Endothelial cell of umbilical vein (primary cell): ENCODE data around the gene PROK1. TPM values are rescaled to one million over a fixed set of nuclear protein-coding genes. Genes with fewer than 3 reads are reported as not detected.

Source experiments
- BruUV-seq: library from RNA; stranded (reverse); fragments of 400-500 nt; replicated peaks from 2 replicates; lab custom pipeline; 2021; lab: Mats Ljungman, UMichigan
- CTCF ChIA-PET: fragments of 300-600, 350-600 bp; sonication (Branson Sonifier 250); formaldehyde crosslinking; loops from one replicate; lab custom pipeline; 2021; ENCODE audit warnings: antibody characterized with exemption, inconsistent platforms; lab: Charles Lee
- POLR2A ChIA-PET: fragments of 300-600, 350-600 bp; sonication (Branson Sonifier 250); formaldehyde crosslinking; loops from one replicate; lab custom pipeline; 2021; ENCODE audit warnings: antibody characterized with exemption, inconsistent platforms; lab: Charles Lee
- DNase-seq: peaks from one replicate; pipeline ENCODE4 v3.0.0-alpha.2; 2011; ENCODE audit warnings: low read depth, low spot score
- FAIRE-seq: peaks from 2 replicates; lab custom pipeline; 2011; peaks lifted over from hg19 to GRCh38; lab: Jason Lieb, UNC
- H2AFZ ChIP-seq: 2 replicates; pipeline ENCODE4 v1.6.0; 2012; ENCODE audit warnings: low read depth, low read length, control low read depth, inconsistent platforms
- H3K27ac ChIP-seq: 2 replicates; pipeline ENCODE4 v1.5.1; 2011; ENCODE audit warnings: low read depth, mild to moderate bottlenecking, control low read depth, low read length, moderate library complexity; ENCODE audit not compliant: insufficient read depth
- H3K27me3 ChIP-seq, 2 experiments: 2 replicates each; pipeline versions ENCODE4 v1.6.0 to v1.6.1; 2011; ENCODE audit warnings: low read length in 2 of 2, mixed read lengths in 1 of 2; ENCODE audit not compliant: control insufficient read depth in 2 of 2, insufficient read depth in 2 of 2
- H3K36me3 ChIP-seq, 2 experiments: 2 replicates in 1 of 2; 3 replicates in 1 of 2; pipeline ENCODE4 v1.5.1; 2011; ENCODE audit warnings: low read length in 2 of 2, mild to moderate bottlenecking in 1 of 2, moderate library complexity in 1 of 2; ENCODE audit not compliant: control insufficient read depth in 2 of 2, insufficient read depth in 2 of 2; ENCODE audit errors: extremely low read depth in 1 of 2
- H3K4me1 ChIP-seq: 3 replicates; pipeline ENCODE4 v1.5.1; 2011; ENCODE audit warnings: mild to moderate bottlenecking, low read length; ENCODE audit not compliant: control insufficient read depth, insufficient read depth; ENCODE audit errors: extremely low read depth
- H3K4me2 ChIP-seq: 2 replicates; pipeline ENCODE4 v1.6.1; 2011; ENCODE audit warnings: low read length, control low read depth, mixed read lengths; ENCODE audit not compliant: insufficient read depth
- H3K4me3 ChIP-seq, 3 experiments: fragments of 200-600 bp in 1 of 3; sonication (generic), shearing (Covaris generic) in 1 of 3; replicated peaks in 1 of 3; 2 replicates each; pipeline ENCODE4 v1.5.1; 2011 to 2016; ENCODE audit warnings: control low read depth in 3 of 3, low read length in 3 of 3, mild to moderate bottlenecking in 2 of 3, inconsistent platforms in 1 of 3, low read depth in 1 of 3, moderate library complexity in 1 of 3; ENCODE audit not compliant: insufficient read depth in 1 of 3
- H3K79me2 ChIP-seq: 2 replicates; pipeline ENCODE4 v1.6.0; 2012; ENCODE audit warnings: low read length, inconsistent platforms; ENCODE audit not compliant: control insufficient read depth, insufficient read depth
- H3K9ac ChIP-seq: replicated peaks from 2 replicates; pipeline ENCODE3; 2011; ENCODE audit warnings: low read length, control low read depth; ENCODE audit not compliant: insufficient read depth; ENCODE audit errors: extremely low read depth
- H3K9me1 ChIP-seq: replicated peaks from 3 replicates; pipeline ENCODE4 v1.6.0; 2011; ENCODE audit warnings: mild to moderate bottlenecking, low read length; ENCODE audit not compliant: control insufficient read depth, insufficient read depth; ENCODE audit errors: extremely low read depth
- H3K9me3 ChIP-seq: replicated peaks from 2 replicates; pipeline ENCODE4 v1.5.1; 2012; ENCODE audit warnings: low read length, inconsistent platforms; ENCODE audit not compliant: control insufficient read depth, insufficient read depth
- H4K20me1 ChIP-seq: replicated peaks from 2 replicates; pipeline ENCODE3; 2011; ENCODE audit warnings: mild to moderate bottlenecking, low read length; ENCODE audit not compliant: control insufficient read depth, insufficient read depth; ENCODE audit errors: extremely low read depth
- CTCF ChIP-seq, 2 donors: IDR thresholded peaks; 1 replicate in 1 of 2; 2 replicates in 1 of 2; pipeline ENCODE4 v1.5.1; 2011; ENCODE audit warnings: low read length in 2 of 2, mild to moderate bottlenecking in 2 of 2, moderate library complexity in 2 of 2, control low read depth in 1 of 2, inconsistent platforms in 1 of 2, low read depth in 1 of 2; ENCODE audit not compliant: insufficient read depth in 1 of 2; ENCODE audit errors: extremely low read depth in 1 of 2
- EZH2 ChIP-seq: IDR thresholded peaks from 2 replicates; pipeline ENCODE4 v1.6.1; 2012; ENCODE audit warnings: borderline replicate concordance, low read depth, mild to moderate bottlenecking, moderate library complexity, low read length, inconsistent platforms; ENCODE audit not compliant: severe bottlenecking
- FOS ChIP-seq: IDR thresholded peaks from 2 replicates; pipeline ENCODE4 v1.6.1; 2011; ENCODE audit warnings: mild to moderate bottlenecking, low read length, moderate library complexity, borderline replicate concordance; ENCODE audit not compliant: insufficient read depth
- GATA2 ChIP-seq: IDR thresholded peaks from 2 replicates; pipeline ENCODE4 v1.7.0; 2011; ENCODE audit warnings: low read depth, mild to moderate bottlenecking, moderate library complexity, mixed read lengths, low read length; ENCODE audit not compliant: insufficient read length, insufficient read depth
- JUN ChIP-seq: IDR thresholded peaks from 2 replicates; pipeline ENCODE4 v1.6.1; 2011; ENCODE audit warnings: borderline replicate concordance, low read depth; ENCODE audit not compliant: insufficient read length, insufficient read depth
- MAX ChIP-seq: IDR thresholded peaks from 2 replicates; pipeline ENCODE4 v1.6.1; 2011; ENCODE audit not compliant: insufficient read depth, insufficient read length
- MYC ChIP-seq: IDR thresholded peaks from one replicate; pipeline ENCODE4 v1.6.1; 2011; ENCODE audit warnings: mild to moderate bottlenecking, low read depth, low read length
- POLR2A ChIP-seq: IDR thresholded peaks from 2 replicates; pipeline ENCODE4 v1.6.1; 2012; ENCODE audit warnings: low read depth, mild to moderate bottlenecking, control low read depth, low read length
- POLR2AphosphoS5 ChIP-seq: IDR thresholded peaks from 2 replicates; pipeline ENCODE4 v1.6.1; 2012; ENCODE audit warnings: low read depth, mild to moderate bottlenecking, control low read depth, low read length, moderate library complexity; ENCODE audit not compliant: insufficient read depth
- dilution Hi-C: fragments of 300-500 bp; cut with MboI; formaldehyde crosslinking; loops from one replicate; pipeline ENCODE4 v1.15.0; 2019; ENCODE audit warnings: low sequenced_read_pairs; ENCODE audit not compliant: extremely low pct_ligation_motif_present
- intact Hi-C: fragments of 100-400 bp; cut with micrococcal nuclease; formaldehyde crosslinking; loops from one replicate; pipeline ENCODE4 v1.10.0; 2022
- polyA plus RNA-seq, 4 experiments: library from polyadenylated mRNA; depleted of rRNA in 3 of 4; stranded (reverse) in 3 of 4; unstranded in 1 of 4; fragments of >200 nt; gene quantifications; 2 replicates each; pipeline versions ENCODE4 v1.2.1 to v1.2.3, GENCODE V29; 2011 to 2012; ENCODE audit warnings: missing spikeins in 1 of 4
- total RNA-seq: library from RNA; stranded (reverse); gene quantifications from 2 replicates; pipeline ENCODE4 v1.2.3, GENCODE V29; 2021

Gene PROK1
- total and polyA plus RNA-seq, 2 donors (not counting 3 experiments of a cell fraction or from before 2014, with no cell fraction given) = not detected

DNA sequence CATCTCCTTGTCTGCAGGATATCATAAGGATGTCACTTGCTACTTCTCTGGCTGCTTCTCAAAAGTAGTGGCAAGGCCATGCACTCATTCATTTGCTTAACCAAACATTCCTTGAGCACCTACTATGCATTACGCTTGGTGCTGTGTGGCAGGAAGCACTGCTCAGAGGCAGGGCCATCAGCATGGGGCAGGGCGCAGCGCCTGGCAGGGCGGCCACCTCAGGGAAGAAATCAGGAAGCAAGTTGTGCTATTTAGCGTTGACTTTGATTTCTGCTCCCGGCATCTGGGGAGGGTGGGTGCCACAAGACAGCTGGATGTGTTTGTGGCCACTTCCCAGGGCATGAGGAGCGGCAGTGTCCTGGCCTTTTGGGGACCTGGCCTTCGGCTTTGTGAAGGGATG, 27.9 kb downstream of the PROK1 start:
- Histone ChIP-seq H3K9ac (no peak overlapping the region), H2AFZ (no peak overlapping the region), H3K36me3 (no peaks in the 10 kb centered on the region), H3K4me1 (peaks cover 13% of the 10 kb centered on the region), H3K9me1 (no peaks in the 10 kb centered on the region), H3K79me2 (no peaks in the 10 kb centered on the region), H3K27ac (no peak overlapping the region), H3K4me3 (no peak overlapping the region), H3K27me3 (no peaks in the 10 kb centered on the region), H4K20me1 (no peaks in the 10 kb centered on the region), H3K4me2 (no peak overlapping the region), H3K9me3 (no peaks in the 10 kb centered on the region)
- intact Hi-C loops (no loop called here), dilution Hi-C loops (no loop called here)
- POLR2A ChIA-PET = no interaction called here
- BruUV-seq = no TSS peak
- CTCF ChIA-PET = interaction anchor here (1.9 to 4.7 kb wide), 3 partner anchors 10 to 19 kb away, joined by 4 to 68 read pairs (median 15); no protein-coding TSS in a partner anchor
- DNase-seq (no peak), FAIRE-seq (no peak)
- TF ChIP-seq CTCF (IDR thresholded peaks at IDR 0.05; ENCODE audit: extremely low read depth in 1 of 2, insufficient read depth in 1 of 2, low read depth in 1 of 2, low read length in 2 of 2) (no peak), GATA2 (no peak), POLR2AphosphoS5 (no peak), FOS (no peak), MAX (no peak), EZH2 (no peak), JUN (no peak), MYC (no peak), POLR2A (no peak)
